T-cell (primary cell): ENCODE measurements around the gene CLDN17. TPM values are rescaled to one million over a fixed set of nuclear protein-coding genes. Genes with fewer than 3 reads are reported as not detected.

Experiments used
- ATAC-seq, 4 experiments: fragments of 200-7000 bp in 3 of 4; fragments of 150-1000 bp in 1 of 4; cut with Tn5 transposase; replicated peaks in 1 of 4; 1 replicate in 3 of 4; 2 replicates in 1 of 4; pipeline ENCODE4 v1.10.0; 2021; ENCODE audit warnings: moderate library complexity in 3 of 4, mild to moderate bottlenecking in 2 of 4, moderate number of reproducible peaks in 1 of 4
- CTCF ChIA-PET, 2 donors: fragments of 300-600 bp; sonication (Branson Sonifier 250); formaldehyde crosslinking; loops; one replicate each; lab custom pipeline; 2022; ENCODE audit warnings: antibody characterized with exemption in 2 of 2; lab: Charles Lee
- POLR2A ChIA-PET, 2 donors: fragments of 300-600 bp; sonication (Branson Sonifier 250); formaldehyde crosslinking; loops; one replicate each; lab custom pipeline; 2022; ENCODE audit warnings: antibody characterized with exemption in 2 of 2; lab: Charles Lee
- DNase-seq, 35 experiments: peaks; one replicate each; pipeline versions ENCODE4 v3.0.0 to v3.0.0-alpha.2; 2013 to 2023
- H3K27ac ChIP-seq: one replicate; pipeline ENCODE4 v1.5.1; 2013; ENCODE audit warnings: low read length
- H3K27me3 ChIP-seq, 2 experiments: replicated peaks in 1 of 2; 1 replicate in 1 of 2; 2 replicates in 1 of 2; pipeline versions ENCODE4 v1.6.1 to v1.7.0; 2013; ENCODE audit warnings: low read length in 1 of 2, mixed read lengths in 1 of 2; ENCODE audit not compliant: control insufficient read depth in 2 of 2, insufficient read depth in 2 of 2; ENCODE audit errors: extremely low read depth in 1 of 2
- H3K36me3 ChIP-seq, 2 donors: 1 replicate in 1 of 2; 2 replicates in 1 of 2; pipeline versions ENCODE4 v1.6.1 to v1.7.0; 2013; ENCODE audit warnings: low read length in 1 of 2; ENCODE audit not compliant: control insufficient read depth in 2 of 2, insufficient read depth in 1 of 2; ENCODE audit errors: extremely low read depth in 1 of 2
- H3K4me1 ChIP-seq, 2 experiments: 1 replicate in 1 of 2; 2 replicates in 1 of 2; pipeline versions ENCODE4 v1.6.1 to v1.7.0; 2013; ENCODE audit warnings: low read length in 2 of 2, mixed read lengths in 1 of 2; ENCODE audit not compliant: insufficient read depth in 2 of 2, control insufficient read depth in 1 of 2; ENCODE audit errors: extremely low read depth in 1 of 2
- H3K4me3 ChIP-seq, 2 donors: 1 replicate in 1 of 2; 2 replicates in 1 of 2; pipeline versions ENCODE4 v1.5.1 to v1.7.0; 2013; ENCODE audit warnings: mild to moderate bottlenecking in 2 of 2, low read length in 1 of 2, moderate library complexity in 1 of 2; ENCODE audit not compliant: control insufficient read depth in 1 of 2; ENCODE audit errors: extremely low read depth in 1 of 2
- H3K9me3 ChIP-seq: 2 replicates; pipeline ENCODE4 v1.7.0; 2013
- H3K27ac Mint-ChIP-seq, 2 donors: one replicate each; pipeline ENCODE4 v1.8.0; 2020 to 2021; ENCODE audit warnings: mild to moderate bottlenecking in 2 of 2, mixed read lengths in 2 of 2
- H3K27me3 Mint-ChIP-seq, 2 donors: one replicate each; pipeline ENCODE4 v1.8.0; 2021 to 2022; ENCODE audit warnings: mixed read lengths in 2 of 2
- H3K36me3 Mint-ChIP-seq: one replicate; pipeline ENCODE4 v1.8.0; 2021; ENCODE audit warnings: mixed read lengths
- H3K4me1 Mint-ChIP-seq, 3 donors: one replicate each; pipeline ENCODE4 v1.8.0; 2020 to 2022; ENCODE audit warnings: mixed read lengths in 3 of 3, mild to moderate bottlenecking in 1 of 3
- H3K4me3 Mint-ChIP-seq, 3 donors: one replicate each; pipeline ENCODE4 v1.8.0; 2020 to 2022; ENCODE audit warnings: mild to moderate bottlenecking in 3 of 3, mixed read lengths in 3 of 3, moderate library complexity in 3 of 3
- H3K9me3 Mint-ChIP-seq, 3 donors: one replicate each; pipeline ENCODE4 v1.8.0; 2020 to 2022; ENCODE audit warnings: mixed read lengths in 3 of 3
- WGBS: methylation state at CpG from one replicate; pipeline ENCODE4 v1.1.5; 2013; ENCODE audit warnings: missing lambda C conversion rate; ENCODE audit not compliant: insufficient coverage; 5-methylcytosine and 5-hydroxymethylcytosine counted together
- total RNA-seq, 35 experiments: library from RNA in 6 of 35; stranded (reverse) in 6 of 35; fragments of 120-200 nt in 1 of 35; gene quantifications; one replicate each; pipeline versions ENCODE4 v1.2.1 to v1.2.4 and lab custom pipeline; 2013 to 2026

Gene CLDN17
- total RNA-seq, 5 donors from 2014 or later (not counting 1 experiment from before 2014, with no cell fraction given), result not detected

- ChIA-PET POLR2A (no interaction called here), CTCF (interaction anchor here in 1 of 2 donors (0.6 kb wide), 1 partner anchor 8 kb away, joined by 4 read pairs; no protein-coding TSS in a partner anchor)
- Histone ChIP-seq H3K4me3 (no peak overlapping the region), H3K9me3 (no peaks in the 10 kb centered on the region), H3K4me1 (no peaks in the 10 kb centered on the region), H3K27ac (no peak overlapping the region), H3K27me3 (no peaks in the 10 kb centered on the region), H3K36me3 (no peaks in the 10 kb centered on the region)
- ATAC-seq, result no peak
- Mint-ChIP-seq H3K27ac (no peak overlapping the region), H3K36me3 (no peaks in the 10 kb centered on the region), H3K4me3 (no peak overlapping the region), H3K9me3 (peaks cover 0 to 12% (median 4%) of the 10 kb centered on the region in 3 donors), H3K4me1 (no peaks in the 10 kb centered on the region), H3K27me3 (peaks cover 0 to 4% of the 10 kb centered on the region in 2 donors)
- no peak for DNase-seq
- 88% methylated on average over 9 of the region's 9 CpGs for WGBS
Observed at GRCh38 chr21:30166171-30166570, 434 bp downstream of the CLDN17 start.

- H3K27ac Mint-ChIP-seq, result no peak overlapping the region
- CTCF ChIA-PET, result no interaction called here
- H3K9me3 Mint-ChIP-seq, result peaks cover 0 to 4% (median 3%) of the 10 kb centered on the region in 3 donors
- no peak for ATAC-seq
- H3K36me3 Mint-ChIP-seq, result no peaks in the 10 kb centered on the region
- Histone ChIP-seq H3K27me3 (no peaks in the 10 kb centered on the region), H3K27ac (no peak overlapping the region), H3K9me3 (no peaks in the 10 kb centered on the region), H3K36me3 (no peaks in the 10 kb centered on the region), H3K4me1 (no peaks in the 10 kb centered on the region), H3K4me3 (no peak overlapping the region)
- DNase-seq, result no peak
- peaks cover 0 to 4% of the 10 kb centered on the region in 2 donors for H3K27me3 Mint-ChIP-seq
- no peaks in the 10 kb centered on the region for H3K4me1 Mint-ChIP-seq
- POLR2A ChIA-PET, result no interaction called here
- H3K4me3 Mint-ChIP-seq, result no peak overlapping the region
- no CpG with 5 or more reads among the region's 1 CpG for WGBS
Observed at GRCh38 chr21:30164796-30165195, 1.8 kb downstream of the CLDN17 start.

GRCh38 chr21:30153697-30154340 is 12.8 kb downstream of the CLDN17 start:
- DNase-seq (no peak), ATAC-seq (no peak)
- Mint-ChIP-seq H3K9me3 (peaks cover 0 to 7% (median 5%) of the 10 kb centered on the region in 3 donors), H3K36me3 (no peaks in the 10 kb centered on the region), H3K27ac (no peak overlapping the region), H3K27me3 (peaks cover 0 to 3% of the 10 kb centered on the region in 2 donors), H3K4me3 (no peak overlapping the region), H3K4me1 (no peaks in the 10 kb centered on the region)
- Histone ChIP-seq H3K27ac (no peak overlapping the region), H3K27me3 (no peaks in the 10 kb centered on the region), H3K4me3 (no peak overlapping the region), H3K36me3 (no peaks in the 10 kb centered on the region), H3K4me1 (no peaks in the 10 kb centered on the region), H3K9me3 (no peaks in the 10 kb centered on the region)
- ChIA-PET CTCF (no interaction called here), POLR2A (no interaction called here)
- no CpG with 5 or more reads among the region's 1 CpG for WGBS

GRCh38 chr21:30152792-30153191 is 13.8 kb downstream of the CLDN17 start:
- no peak overlapping the region for H3K27ac ChIP-seq
- no peaks in the 10 kb centered on the region for H3K4me1 ChIP-seq
- H3K36me3 ChIP-seq, result no peaks in the 10 kb centered on the region
- Mint-ChIP-seq H3K4me1 (no peaks in the 10 kb centered on the region), H3K4me3 (no peak overlapping the region), H3K27me3 (peaks cover 0 to 3% of the 10 kb centered on the region in 2 donors), H3K27ac (no peak overlapping the region), H3K36me3 (no peaks in the 10 kb centered on the region), H3K9me3 (peaks cover 0 to 7% (median 5%) of the 10 kb centered on the region in 3 donors)
- H3K4me3 ChIP-seq, result no peak overlapping the region
- ChIA-PET CTCF (no interaction called here), POLR2A (no interaction called here)
- ATAC-seq, result no peak
- no peaks in the 10 kb centered on the region for H3K27me3 ChIP-seq
- no peaks in the 10 kb centered on the region for H3K9me3 ChIP-seq
- DNase-seq, result no peak

- POLR2A ChIA-PET, result no interaction called here
- Histone ChIP-seq H3K27me3 (no peaks in the 10 kb centered on the region), H3K27ac (no peak overlapping the region), H3K4me1 (no peaks in the 10 kb centered on the region), H3K36me3 (no peaks in the 10 kb centered on the region), H3K9me3 (no peaks in the 10 kb centered on the region), H3K4me3 (no peak overlapping the region)
- no peak overlapping the region for H3K4me3 Mint-ChIP-seq
- DNase-seq (no peak), ATAC-seq (no peak)
- no peaks in the 10 kb centered on the region for H3K4me1 Mint-ChIP-seq
- peaks cover 0 to 3% of the 10 kb centered on the region in 2 donors for H3K27me3 Mint-ChIP-seq
- peaks cover 0 to 7% (median 3%) of the 10 kb centered on the region in 3 donors for H3K9me3 Mint-ChIP-seq
- H3K36me3 Mint-ChIP-seq, result no peaks in the 10 kb centered on the region
- no peak overlapping the region for H3K27ac Mint-ChIP-seq
- WGBS, result no CpG with 5 or more reads among the region's 1 CpG
- CTCF ChIA-PET, result no interaction called here
Observed at GRCh38 chr21:30148906-30149305, 17.7 kb downstream of the CLDN17 start.

- H3K9me3 Mint-ChIP-seq, result peaks cover 2 to 4% (median 3%) of the 10 kb centered on the region in 3 donors
- Histone ChIP-seq H3K9me3 (no peaks in the 10 kb centered on the region), H3K4me3 (no peak overlapping the region), H3K4me1 (no peaks in the 10 kb centered on the region), H3K27me3 (no peaks in the 10 kb centered on the region), H3K27ac (no peak overlapping the region), H3K36me3 (no peaks in the 10 kb centered on the region)
- no peak for DNase-seq
- CTCF ChIA-PET, result no interaction called here
- no peak overlapping the region for H3K4me3 Mint-ChIP-seq
- WGBS, result 92% methylated on average over 13 of the region's 16 CpGs
- no peak for ATAC-seq
- H3K27ac Mint-ChIP-seq, result no peak overlapping the region
- peaks cover 0 to 3% of the 10 kb centered on the region in 2 donors for H3K27me3 Mint-ChIP-seq
- no peaks in the 10 kb centered on the region for H3K4me1 Mint-ChIP-seq
- no peaks in the 10 kb centered on the region for H3K36me3 Mint-ChIP-seq
- POLR2A ChIA-PET, result no interaction called here
Observed at GRCh38 chr21:30146558-30147282, 19.9 kb downstream of the CLDN17 start.
